Progenitor cell of endocrine pancreas (in vitro differentiated cells): ENCODE measurements around the gene GPR150. TPM values are rescaled to one million over a fixed set of nuclear protein-coding genes. Genes with fewer than 3 reads are reported as not detected.

Experiments used
- DNase-seq: peaks from one replicate; pipeline ENCODE4 v3.0.0; 2021; ENCODE audit warnings: low spot score; ENCODE audit not compliant: unreplicated experiment
- H3K27ac Mint-ChIP-seq: 2 replicates; pipeline ENCODE4 v1.8.0; 2021; ENCODE audit warnings: mild to moderate bottlenecking, moderate library complexity, mixed read lengths
- H3K27me3 Mint-ChIP-seq: 2 replicates; pipeline ENCODE4 v1.8.0; 2021; ENCODE audit warnings: mixed read lengths
- H3K36me3 Mint-ChIP-seq: 2 replicates; pipeline ENCODE4 v1.8.0; 2022; ENCODE audit warnings: mixed read lengths; ENCODE audit not compliant: insufficient read depth
- H3K4me1 Mint-ChIP-seq: 2 replicates; pipeline ENCODE4 v1.8.0; 2021; ENCODE audit warnings: low read depth, mixed read lengths
- H3K4me3 Mint-ChIP-seq: 2 replicates; pipeline ENCODE4 v1.8.0; 2021; ENCODE audit warnings: low read depth, mild to moderate bottlenecking, moderate library complexity, mixed read lengths
- H3K9me3 Mint-ChIP-seq: 2 replicates; pipeline ENCODE4 v1.8.0; 2021; ENCODE audit warnings: low read depth, mixed read lengths
- total RNA-seq: library from RNA; stranded (reverse); gene quantifications from 2 replicates; pipeline ENCODE4 v1.2.1, GENCODE V29; 2021
- TF ChIP-seq, protein P1 (sequence below): fragments of 200-600 bp; sonication (generic); IDR thresholded peaks from one replicate; pipeline ENCODE4 v1.5.0; 2021; ENCODE audit warnings: antibody characterized with exemption, mild to moderate bottlenecking; ENCODE audit not compliant: unreplicated experiment

The GPR150 gene
- total RNA-seq, 1 donor from 2014 or later: not detected

- H3K36me3 Mint-ChIP-seq: no peaks in the 10 kb centered on the region
- no peak overlapping the region for H3K27ac Mint-ChIP-seq
- TF ChIP-seq, protein P1, sequence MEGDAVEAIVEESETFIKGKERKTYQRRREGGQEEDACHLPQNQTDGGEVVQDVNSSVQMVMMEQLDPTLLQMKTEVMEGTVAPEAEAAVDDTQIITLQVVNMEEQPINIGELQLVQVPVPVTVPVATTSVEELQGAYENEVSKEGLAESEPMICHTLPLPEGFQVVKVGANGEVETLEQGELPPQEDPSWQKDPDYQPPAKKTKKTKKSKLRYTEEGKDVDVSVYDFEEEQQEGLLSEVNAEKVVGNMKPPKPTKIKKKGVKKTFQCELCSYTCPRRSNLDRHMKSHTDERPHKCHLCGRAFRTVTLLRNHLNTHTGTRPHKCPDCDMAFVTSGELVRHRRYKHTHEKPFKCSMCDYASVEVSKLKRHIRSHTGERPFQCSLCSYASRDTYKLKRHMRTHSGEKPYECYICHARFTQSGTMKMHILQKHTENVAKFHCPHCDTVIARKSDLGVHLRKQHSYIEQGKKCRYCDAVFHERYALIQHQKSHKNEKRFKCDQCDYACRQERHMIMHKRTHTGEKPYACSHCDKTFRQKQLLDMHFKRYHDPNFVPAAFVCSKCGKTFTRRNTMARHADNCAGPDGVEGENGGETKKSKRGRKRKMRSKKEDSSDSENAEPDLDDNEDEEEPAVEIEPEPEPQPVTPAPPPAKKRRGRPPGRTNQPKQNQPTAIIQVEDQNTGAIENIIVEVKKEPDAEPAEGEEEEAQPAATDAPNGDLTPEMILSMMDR: no peak
- peaks cover 6% of the 10 kb centered on the region for H3K27me3 Mint-ChIP-seq
- H3K4me3 Mint-ChIP-seq: no peak overlapping the region
- DNase-seq: no peak
- peaks cover 3% of the 10 kb centered on the region for H3K4me1 Mint-ChIP-seq
- no peaks in the 10 kb centered on the region for H3K9me3 Mint-ChIP-seq
These were observed 13.8 kb downstream of the GPR150 start for GRCh38 chr5:95633671-95634070.

GRCh38 chr5:95634081-95634480, 14.2 kb downstream of the GPR150 start:
- H3K4me1 Mint-ChIP-seq: peaks cover 3% of the 10 kb centered on the region
- no peaks in the 10 kb centered on the region for H3K9me3 Mint-ChIP-seq
- H3K27ac Mint-ChIP-seq: no peak overlapping the region
- TF ChIP-seq, protein P1: no peak
- no peaks in the 10 kb centered on the region for H3K36me3 Mint-ChIP-seq
- DNase-seq: no peak
- H3K27me3 Mint-ChIP-seq: peaks cover 8% of the 10 kb centered on the region
- no peak overlapping the region for H3K4me3 Mint-ChIP-seq

DNA sequence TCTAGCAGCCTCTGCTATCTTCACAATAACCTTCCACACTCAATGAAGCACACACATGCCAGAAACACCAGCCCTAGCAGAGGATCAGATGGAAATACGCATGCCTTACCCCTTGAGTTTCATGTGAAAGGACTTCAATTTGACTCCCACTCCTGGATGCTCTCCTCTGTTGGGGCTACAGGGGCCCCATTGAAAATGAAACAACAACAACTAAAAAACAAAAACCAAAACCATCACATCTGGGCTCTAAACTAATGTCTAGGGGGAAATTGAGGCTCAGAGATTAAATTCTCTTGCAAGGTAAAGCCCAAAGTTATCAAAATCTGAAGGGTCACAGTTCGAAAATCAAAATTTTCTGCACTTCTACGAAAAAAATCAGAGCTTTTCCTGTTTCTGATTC, 18.7 kb downstream of the GPR150 start:
- H3K4me3 Mint-ChIP-seq: no peak overlapping the region
- no peak overlapping the region for H3K27ac Mint-ChIP-seq
- H3K36me3 Mint-ChIP-seq: no peaks in the 10 kb centered on the region
- H3K9me3 Mint-ChIP-seq: no peaks in the 10 kb centered on the region
- no peak for DNase-seq
- H3K4me1 Mint-ChIP-seq: no peaks in the 10 kb centered on the region
- TF ChIP-seq, protein P1: no peak
- peaks cover 10% of the 10 kb centered on the region for H3K27me3 Mint-ChIP-seq

GRCh38 chr5:95641741-95642220, 21.9 kb downstream of the GPR150 start:
- peaks cover 10% of the 10 kb centered on the region for H3K27me3 Mint-ChIP-seq
- no peaks in the 10 kb centered on the region for H3K9me3 Mint-ChIP-seq
- no peaks in the 10 kb centered on the region for H3K36me3 Mint-ChIP-seq
- H3K4me1 Mint-ChIP-seq: no peaks in the 10 kb centered on the region
- no peak for DNase-seq
- TF ChIP-seq, protein P1: no peak
- H3K4me3 Mint-ChIP-seq: no peak overlapping the region
- no peak overlapping the region for H3K27ac Mint-ChIP-seq

DNA sequence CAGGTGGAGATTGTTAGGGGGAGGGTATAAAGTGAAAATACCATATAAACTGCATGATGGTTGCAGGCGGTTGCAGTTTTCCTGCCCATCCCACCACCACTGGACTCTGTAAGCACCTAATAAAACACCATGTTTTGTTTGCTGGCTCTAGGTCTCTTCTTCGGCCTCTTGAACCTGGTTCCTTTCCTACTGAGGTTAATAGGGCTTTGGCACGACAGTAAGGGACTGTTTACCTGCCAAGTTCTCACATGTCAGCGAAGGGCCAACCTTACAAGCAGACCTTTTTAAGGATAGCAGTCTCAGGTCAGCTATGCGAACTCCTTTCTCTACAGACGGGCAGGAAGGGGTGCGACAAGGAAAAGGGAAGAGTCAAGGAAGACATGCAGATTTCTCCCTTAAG, 23.3 kb downstream of the GPR150 start:
- peaks cover 9% of the 10 kb centered on the region for H3K27me3 Mint-ChIP-seq
- H3K4me1 Mint-ChIP-seq: peaks cover 2% of the 10 kb centered on the region
- no peak overlapping the region for H3K27ac Mint-ChIP-seq
- H3K9me3 Mint-ChIP-seq: no peaks in the 10 kb centered on the region
- no peak overlapping the region for H3K4me3 Mint-ChIP-seq
- TF ChIP-seq, protein P1: no peak
- no peak for DNase-seq
- no peaks in the 10 kb centered on the region for H3K36me3 Mint-ChIP-seq
